Gastroesophageal sphincter (tissue), 3 donors: ENCODE data around the gene ST3GAL6.

Source experiments
- POLR2A ChIP-seq, 2 donors: fragments of 450-650 bp; IDR thresholded peaks; one replicate each; pipeline ENCODE4 v1.6.1; 2017; ENCODE audit warnings: antibody characterized with exemption in 2 of 2, mild to moderate bottlenecking in 2 of 2, moderate library complexity in 1 of 2
- TF ChIP-seq, protein P1 (sequence below), 4 experiments: fragments of 200-600 bp in 2 of 4; fragments of 450-650 bp in 2 of 4; sonication (generic) in 1 of 4; IDR thresholded peaks; one replicate each; pipeline ENCODE4 v1.5.1; 2017 to 2019; ENCODE audit warnings: antibody characterized with exemption in 4 of 4, mild to moderate bottlenecking in 2 of 4, moderate library complexity in 2 of 4

GRCh38 chr3:98713984-98714383 is 49.2 kb upstream of the ST3GAL6 start:
- TF ChIP-seq, protein P1, sequence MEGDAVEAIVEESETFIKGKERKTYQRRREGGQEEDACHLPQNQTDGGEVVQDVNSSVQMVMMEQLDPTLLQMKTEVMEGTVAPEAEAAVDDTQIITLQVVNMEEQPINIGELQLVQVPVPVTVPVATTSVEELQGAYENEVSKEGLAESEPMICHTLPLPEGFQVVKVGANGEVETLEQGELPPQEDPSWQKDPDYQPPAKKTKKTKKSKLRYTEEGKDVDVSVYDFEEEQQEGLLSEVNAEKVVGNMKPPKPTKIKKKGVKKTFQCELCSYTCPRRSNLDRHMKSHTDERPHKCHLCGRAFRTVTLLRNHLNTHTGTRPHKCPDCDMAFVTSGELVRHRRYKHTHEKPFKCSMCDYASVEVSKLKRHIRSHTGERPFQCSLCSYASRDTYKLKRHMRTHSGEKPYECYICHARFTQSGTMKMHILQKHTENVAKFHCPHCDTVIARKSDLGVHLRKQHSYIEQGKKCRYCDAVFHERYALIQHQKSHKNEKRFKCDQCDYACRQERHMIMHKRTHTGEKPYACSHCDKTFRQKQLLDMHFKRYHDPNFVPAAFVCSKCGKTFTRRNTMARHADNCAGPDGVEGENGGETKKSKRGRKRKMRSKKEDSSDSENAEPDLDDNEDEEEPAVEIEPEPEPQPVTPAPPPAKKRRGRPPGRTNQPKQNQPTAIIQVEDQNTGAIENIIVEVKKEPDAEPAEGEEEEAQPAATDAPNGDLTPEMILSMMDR (IDR thresholded peaks at IDR 0.05): no peak
- no peak for TF ChIP-seq POLR2A (IDR thresholded peaks at IDR 0.05)
